CD4-positive, alpha-beta T cell treated with Interleukin-21 for 1 hour (primary cell): ENCODE data around the gene BMPR2.

Experiments used
- DNase-seq: peaks from one replicate; pipeline ENCODE4 v3.0.0-alpha.2; 2020

The BMPR2 gene

GRCh38 chr2:202609381-202610145 lies 233.4 kb downstream of the BMPR2 start:
- DNase-seq = no peak

- DNase-seq = no peak
Measured at GRCh38 chr2:202610380-202610779, 234.3 kb downstream of the BMPR2 start.

- DNase-seq = no peak
Measured at GRCh38 chr2:202612145-202612544, 236.0 kb downstream of the BMPR2 start.

- DNase-seq = no peak
Measured at GRCh38 chr2:202613479-202613878, 237.4 kb downstream of the BMPR2 start.
